Naive thymus-derived CD4-positive, alpha-beta T cell (primary cell): ENCODE data around the gene SLC1A7. TPM values are rescaled to one million over a fixed set of nuclear protein-coding genes. Genes with fewer than 3 reads are reported as not detected.
A peak's percentile ranks its signal among the peaks of the same experiment; 100 is the strongest.

Experiments
- ATAC-seq: fragments of 150-1000 bp; cut with Tn5 transposase; 2 replicates; pipeline ENCODE4 v1.10.0; 2021; ENCODE audit warnings: mild to moderate bottlenecking, moderate library complexity
- CTCF ChIA-PET: fragments of 350-600 bp; sonication (Branson Sonifier 250); formaldehyde crosslinking; loops from one replicate; lab custom pipeline; 2021; ENCODE audit warnings: antibody characterized with exemption; lab: Charles Lee
- POLR2A ChIA-PET: fragments of 350-600 bp; sonication (Branson Sonifier 250); formaldehyde crosslinking; loops from one replicate; lab custom pipeline; 2021; ENCODE audit warnings: antibody characterized with exemption, inconsistent platforms; lab: Charles Lee
- DNase-seq, 9 donors: peaks; one replicate each; pipeline versions ENCODE4 v3.0.0 to v3.0.0-alpha.2; 2020 to 2022; ENCODE audit warnings: mixed read lengths in 1 of 9
- H3K27ac ChIP-seq: one replicate; pipeline ENCODE4 v1.7.0; 2013; ENCODE audit warnings: mild to moderate bottlenecking, low read depth, low read length, moderate library complexity
- H3K27me3 ChIP-seq, 2 donors: one replicate each; pipeline ENCODE4 v1.7.0; 2013; ENCODE audit warnings: low read length in 2 of 2, mild to moderate bottlenecking in 2 of 2, moderate library complexity in 2 of 2; ENCODE audit not compliant: control insufficient read depth in 2 of 2, insufficient read depth in 2 of 2
- H3K36me3 ChIP-seq, 3 experiments: 1 replicate in 2 of 3; 2 replicates in 1 of 3; pipeline ENCODE4 v1.7.0; 2013; ENCODE audit warnings: low read length in 3 of 3, mild to moderate bottlenecking in 3 of 3, moderate library complexity in 1 of 3; ENCODE audit not compliant: insufficient read depth in 3 of 3, control insufficient read depth in 2 of 3
- H3K4me1 ChIP-seq, 2 donors: one replicate each; pipeline ENCODE4 v1.7.0; 2013; ENCODE audit warnings: low read length in 2 of 2, mild to moderate bottlenecking in 2 of 2, moderate library complexity in 1 of 2; ENCODE audit not compliant: control insufficient read depth in 2 of 2, insufficient read depth in 2 of 2
- H3K4me3 ChIP-seq: 2 replicates; pipeline ENCODE4 v1.7.0; 2013; ENCODE audit warnings: mild to moderate bottlenecking, low read length
- H3K9me3 ChIP-seq, 3 experiments: 1 replicate in 2 of 3; 2 replicates in 1 of 3; pipeline ENCODE4 v1.7.0; 2013; ENCODE audit warnings: low read length in 3 of 3; ENCODE audit not compliant: control insufficient read depth in 2 of 3
- H3K27ac Mint-ChIP-seq, 9 donors: one replicate each; pipeline ENCODE4 v1.8.0; 2020 to 2022; ENCODE audit warnings: mixed read lengths in 9 of 9, mild to moderate bottlenecking in 8 of 9, moderate library complexity in 5 of 9, inconsistent platforms in 2 of 9
- H3K27me3 Mint-ChIP-seq, 5 donors: one replicate each; pipeline ENCODE4 v1.8.0; 2021 to 2022; ENCODE audit warnings: mixed read lengths in 5 of 5, mild to moderate bottlenecking in 1 of 5
- H3K36me3 Mint-ChIP-seq, 5 donors: one replicate each; pipeline ENCODE4 v1.8.0; 2020 to 2022; ENCODE audit warnings: mixed read lengths in 5 of 5, mild to moderate bottlenecking in 3 of 5, inconsistent platforms in 1 of 5
- H3K4me1 Mint-ChIP-seq, 7 donors: one replicate each; pipeline ENCODE4 v1.8.0; 2020 to 2022; ENCODE audit warnings: mixed read lengths in 7 of 7, mild to moderate bottlenecking in 3 of 7, inconsistent platforms in 1 of 7
- H3K4me3 Mint-ChIP-seq, 10 donors: one replicate each; pipeline ENCODE4 v1.8.0; 2020 to 2022; ENCODE audit warnings: mild to moderate bottlenecking in 10 of 10, mixed read lengths in 10 of 10, moderate library complexity in 6 of 10, inconsistent platforms in 2 of 10
- H3K9me3 Mint-ChIP-seq, 11 donors: one replicate each; pipeline ENCODE4 v1.8.0; 2020 to 2022; ENCODE audit warnings: mixed read lengths in 11 of 11, mild to moderate bottlenecking in 4 of 11, inconsistent platforms in 1 of 11, moderate library complexity in 1 of 11
- intact Hi-C, 2 donors: fragments of 100-400 bp; cut with micrococcal nuclease; formaldehyde crosslinking; loops; one replicate each; pipeline ENCODE4 v1.15.1; 2023
- polyA plus RNA-seq, 2 donors: library from polyadenylated mRNA; unstranded; fragments of 300-500 nt; fragmentation: Illumina TruSeq; gene quantifications; one replicate each; pipeline ENCODE4 v1.2.3, GENCODE V29; 2021
- total RNA-seq, 6 experiments: library from RNA in 5 of 6; stranded (reverse) in 5 of 6; gene quantifications; 1 replicate in 5 of 6; 2 replicates in 1 of 6; pipeline ENCODE4 v1.2.3 and lab custom pipeline; 2021 to 2026

Gene SLC1A7
- total and polyA plus RNA-seq, 7 experiments from 2014 or later: 0.16 to 1.8 TPM; not detected in 5

DNA sequence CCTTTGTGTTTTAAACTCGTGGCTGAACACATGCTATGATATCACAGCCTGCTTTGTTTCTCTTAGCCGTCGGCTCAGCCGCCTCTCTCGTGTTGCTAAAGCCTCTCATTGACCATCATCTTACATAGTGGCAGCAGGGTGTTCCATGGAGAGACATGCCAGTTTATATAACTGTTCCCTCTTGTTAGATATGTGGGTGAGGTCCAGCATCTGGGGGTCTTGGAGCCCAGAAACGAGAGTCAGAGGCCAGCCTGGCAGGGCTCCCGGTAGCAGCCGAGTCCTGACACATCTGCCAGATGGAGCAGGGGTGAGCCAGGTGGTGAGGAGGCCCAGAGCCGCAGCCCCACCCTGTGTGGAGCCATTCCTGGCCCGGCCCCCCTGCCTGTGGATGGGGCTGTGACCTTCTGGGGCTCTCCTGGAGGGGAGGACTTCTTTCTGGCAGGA, 68.5 kb downstream of the SLC1A7 start:
- intact Hi-C loops: no loop called here
- H3K9me3 Mint-ChIP-seq: no peaks in the 10 kb centered on the region
- H3K4me3 Mint-ChIP-seq: no peak overlapping the region
- ATAC-seq: no peak
- H3K27ac Mint-ChIP-seq: no peak overlapping the region
- CTCF ChIA-PET: no interaction called here
- DNase-seq: no peak
- no peaks in the 10 kb centered on the region for H3K27me3 Mint-ChIP-seq
- Histone ChIP-seq H3K9me3 (no peaks in the 10 kb centered on the region), H3K36me3 (no peaks in the 10 kb centered on the region), H3K4me1 (no peaks in the 10 kb centered on the region), H3K4me3 (no peak overlapping the region), H3K27me3 (no peaks in the 10 kb centered on the region), H3K27ac (no peak overlapping the region)
- H3K4me1 Mint-ChIP-seq: no peaks in the 10 kb centered on the region
- H3K36me3 Mint-ChIP-seq: no peaks in the 10 kb centered on the region
- POLR2A ChIA-PET: no interaction called here

DNA sequence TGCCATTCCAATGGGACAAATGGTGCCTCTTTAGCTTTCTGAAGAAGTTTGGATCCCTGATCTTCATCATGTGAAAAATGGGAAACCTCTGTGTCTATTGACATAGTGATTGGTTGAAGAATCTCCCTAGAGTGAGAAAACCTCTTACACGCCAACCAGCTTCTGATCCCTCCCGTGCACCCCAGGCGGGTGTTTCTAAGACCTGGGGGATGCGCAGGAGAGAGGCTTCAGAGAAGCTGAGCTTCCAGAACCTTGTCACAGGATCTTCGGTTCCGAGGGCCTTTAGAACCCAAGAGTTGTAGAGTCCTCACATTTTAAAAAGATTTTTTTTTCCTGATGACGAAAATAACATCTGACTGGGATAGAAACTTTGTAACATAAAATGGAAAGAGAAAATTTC, 69.2 kb downstream of the SLC1A7 start:
- H3K4me1 ChIP-seq: no peaks in the 10 kb centered on the region
- H3K4me1 Mint-ChIP-seq: no peaks in the 10 kb centered on the region
- H3K36me3 ChIP-seq: no peaks in the 10 kb centered on the region
- no peak for ATAC-seq
- H3K4me3 Mint-ChIP-seq: no peak overlapping the region
- H3K27ac Mint-ChIP-seq: no peak overlapping the region
- H3K27me3 Mint-ChIP-seq: no peaks in the 10 kb centered on the region
- no peaks in the 10 kb centered on the region for H3K9me3 ChIP-seq
- CTCF ChIA-PET: no interaction called here
- intact Hi-C loops: no loop called here
- no peaks in the 10 kb centered on the region for H3K27me3 ChIP-seq
- H3K4me3 ChIP-seq: no peak overlapping the region
- no peaks in the 10 kb centered on the region for H3K36me3 Mint-ChIP-seq
- no peak for DNase-seq
- POLR2A ChIA-PET: no interaction called here
- no peaks in the 10 kb centered on the region for H3K9me3 Mint-ChIP-seq
- H3K27ac ChIP-seq: no peak overlapping the region

DNA sequence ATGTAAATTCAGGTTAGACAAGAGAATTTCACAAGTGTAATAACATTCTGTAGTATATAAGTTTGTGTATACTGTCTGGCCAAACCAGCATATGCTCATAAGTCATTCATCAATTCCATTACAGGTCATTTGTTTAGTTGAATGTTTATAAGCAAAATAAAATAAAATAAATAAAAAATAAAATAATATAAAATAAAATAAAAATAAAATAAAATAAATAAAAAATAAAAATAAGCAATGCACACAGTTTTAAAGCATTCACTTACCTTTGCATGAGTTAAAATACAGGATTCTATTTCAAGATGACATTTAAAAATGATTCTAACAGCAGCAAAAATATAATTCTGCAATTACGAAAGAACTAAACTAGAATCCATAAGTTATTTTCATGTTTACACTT, 70.5 kb downstream of the SLC1A7 start:
- ATAC-seq (no peak), DNase-seq (no peak)
- POLR2A ChIA-PET: no interaction called here
- CTCF ChIA-PET: no interaction called here
- Histone ChIP-seq H3K27me3 (no peaks in the 10 kb centered on the region), H3K4me3 (no peak overlapping the region), H3K9me3 (no peaks in the 10 kb centered on the region), H3K36me3 (no peaks in the 10 kb centered on the region), H3K4me1 (no peaks in the 10 kb centered on the region), H3K27ac (no peak overlapping the region)
- no peaks in the 10 kb centered on the region for H3K27me3 Mint-ChIP-seq
- no peak overlapping the region for H3K4me3 Mint-ChIP-seq
- H3K36me3 Mint-ChIP-seq: no peaks in the 10 kb centered on the region
- H3K9me3 Mint-ChIP-seq: no peaks in the 10 kb centered on the region
- H3K4me1 Mint-ChIP-seq: no peaks in the 10 kb centered on the region
- H3K27ac Mint-ChIP-seq: peak overlapping the region in 1 of 9 donors; percentile 68
- intact Hi-C loops: no loop called here

DNA sequence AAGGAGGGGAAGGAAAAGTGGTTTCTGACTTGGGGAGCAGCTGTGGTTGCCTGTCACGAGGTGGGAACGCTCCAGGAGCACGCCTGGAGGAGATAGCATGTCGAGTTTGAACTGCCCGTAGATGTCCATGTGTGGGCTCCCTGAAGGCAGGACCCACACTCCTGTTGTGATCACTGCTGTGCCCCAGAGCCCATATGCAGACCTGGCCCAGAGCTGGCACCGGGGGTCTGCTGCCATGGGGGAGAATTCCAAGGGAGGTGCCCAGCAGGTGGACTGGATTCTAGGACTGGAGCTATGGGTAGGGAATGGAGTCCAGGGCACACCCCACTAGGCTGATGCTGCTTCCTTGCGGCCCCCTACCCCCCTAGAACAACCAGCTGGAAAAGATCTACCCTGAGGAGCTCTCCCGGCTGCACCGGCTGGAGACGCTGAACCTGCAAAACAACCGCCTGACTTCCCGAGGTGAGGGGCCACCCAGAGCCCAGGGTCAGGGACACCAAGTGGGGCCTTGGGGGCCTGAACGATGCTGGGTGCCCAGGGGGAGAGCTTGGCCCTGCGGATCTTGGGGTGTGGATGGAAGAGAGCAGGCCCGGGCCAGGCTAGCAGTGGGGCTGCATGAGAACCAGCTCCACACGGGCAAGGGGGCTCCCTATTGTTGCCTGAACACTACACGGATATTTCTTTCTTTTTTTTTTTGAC, 71.1 kb downstream of the SLC1A7 start:
- no peak overlapping the region for H3K4me3 Mint-ChIP-seq
- peak overlapping the region in 1 of 9 donors; percentile 68 for H3K27ac Mint-ChIP-seq
- POLR2A ChIA-PET: no interaction called here
- ATAC-seq: no peak
- H3K27ac ChIP-seq: no peak overlapping the region
- H3K27me3 ChIP-seq: no peaks in the 10 kb centered on the region
- H3K4me1 ChIP-seq: no peaks in the 10 kb centered on the region
- no peaks in the 10 kb centered on the region for H3K9me3 ChIP-seq
- no peak for DNase-seq
- intact Hi-C loops: no loop called here
- no peak overlapping the region for H3K4me3 ChIP-seq
- CTCF ChIA-PET: no interaction called here
- no peaks in the 10 kb centered on the region for H3K36me3 Mint-ChIP-seq
- H3K9me3 Mint-ChIP-seq: no peaks in the 10 kb centered on the region
- peaks cover 0 to 3% (median 0%) of the 10 kb centered on the region in 5 donors for H3K27me3 Mint-ChIP-seq
- H3K4me1 Mint-ChIP-seq: no peaks in the 10 kb centered on the region
- no peaks in the 10 kb centered on the region for H3K36me3 ChIP-seq

DNA sequence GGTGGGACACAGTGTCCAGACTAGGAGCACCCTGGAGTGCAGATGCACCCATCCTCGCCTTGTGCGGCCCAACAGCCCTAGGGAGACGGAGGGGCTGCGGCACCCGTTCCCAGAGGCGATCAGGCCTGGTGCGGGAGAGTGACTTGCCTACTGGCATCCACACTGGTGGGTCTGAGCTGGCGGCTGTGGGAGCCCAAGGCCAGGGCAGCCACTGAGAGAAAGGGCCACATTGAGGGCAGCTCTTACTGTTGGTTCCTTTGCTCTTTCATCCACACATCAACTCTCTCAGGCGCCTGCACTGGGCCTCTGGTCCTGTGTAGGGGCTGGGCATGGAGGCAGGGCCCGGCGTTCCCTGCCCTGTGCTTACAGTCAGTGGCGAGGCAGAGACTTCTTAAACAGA, 71.8 kb downstream of the SLC1A7 start:
- H3K4me1 ChIP-seq: no peaks in the 10 kb centered on the region
- H3K36me3 ChIP-seq: no peaks in the 10 kb centered on the region
- H3K36me3 Mint-ChIP-seq: no peaks in the 10 kb centered on the region
- intact Hi-C loops: no loop called here
- H3K27me3 Mint-ChIP-seq: peaks cover under 1 to 7% (median 2%) of the 10 kb centered on the region in 5 donors
- H3K27me3 ChIP-seq: no peaks in the 10 kb centered on the region
- H3K9me3 Mint-ChIP-seq: no peaks in the 10 kb centered on the region
- CTCF ChIA-PET: no interaction called here
- H3K27ac ChIP-seq: no peak overlapping the region
- H3K27ac Mint-ChIP-seq: no peak overlapping the region
- H3K4me1 Mint-ChIP-seq: no peaks in the 10 kb centered on the region
- no peak overlapping the region for H3K4me3 ChIP-seq
- no peak overlapping the region for H3K4me3 Mint-ChIP-seq
- H3K9me3 ChIP-seq: no peaks in the 10 kb centered on the region
- DNase-seq: peak in 1 of 9 donors; percentile 5
- POLR2A ChIA-PET: no interaction called here
- ATAC-seq: no peak

DNA sequence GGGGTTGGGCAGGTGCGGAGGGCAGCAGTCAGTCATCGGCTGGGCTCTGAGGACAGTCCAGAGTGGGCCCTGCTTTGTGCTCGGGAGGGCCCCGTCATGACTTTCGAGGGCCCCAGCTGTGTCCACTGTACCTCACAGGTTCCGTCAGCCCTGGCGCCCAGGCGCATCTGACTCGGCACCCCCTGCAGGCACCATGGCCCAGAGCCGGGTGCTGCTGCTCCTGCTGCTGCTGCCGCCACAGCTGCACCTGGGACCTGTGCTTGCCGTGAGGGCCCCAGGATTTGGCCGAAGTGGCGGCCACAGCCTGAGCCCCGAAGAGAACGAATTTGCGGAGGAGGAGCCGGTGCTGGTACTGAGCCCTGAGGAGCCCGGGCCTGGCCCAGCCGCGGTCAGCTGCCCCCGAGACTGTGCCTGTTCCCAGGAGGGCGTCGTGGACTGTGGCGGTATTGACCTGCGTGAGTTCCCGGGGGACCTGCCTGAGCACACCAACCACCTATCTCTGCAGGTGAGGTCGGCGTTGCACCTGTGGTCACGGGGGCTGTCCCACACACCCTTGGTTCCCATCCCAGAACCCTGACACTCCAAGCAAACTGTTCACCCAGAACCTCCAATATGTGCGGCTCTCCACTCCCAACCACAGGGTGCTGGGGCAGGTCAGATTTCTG, 72.6 kb downstream of the SLC1A7 start:
- no peak overlapping the region for H3K27ac ChIP-seq
- H3K4me1 ChIP-seq: no peaks in the 10 kb centered on the region
- POLR2A ChIA-PET: no interaction called here
- H3K4me1 Mint-ChIP-seq: peaks cover 0 to 2% (median 0%) of the 10 kb centered on the region in 7 donors
- no peaks in the 10 kb centered on the region for H3K9me3 Mint-ChIP-seq
- H3K27ac Mint-ChIP-seq: no peak overlapping the region
- H3K27me3 Mint-ChIP-seq: peaks cover 7 to 13% (median 10%) of the 10 kb centered on the region in 5 donors
- H3K36me3 ChIP-seq: no peaks in the 10 kb centered on the region
- H3K4me3 ChIP-seq: no peak overlapping the region
- H3K4me3 Mint-ChIP-seq: no peak overlapping the region
- DNase-seq (peak in 1 of 9 donors; percentile 3), ATAC-seq (no peak)
- no peaks in the 10 kb centered on the region for H3K27me3 ChIP-seq
- CTCF ChIA-PET: no interaction called here
- intact Hi-C loops: no loop called here
- H3K9me3 ChIP-seq: no peaks in the 10 kb centered on the region
- H3K36me3 Mint-ChIP-seq: no peaks in the 10 kb centered on the region

DNA sequence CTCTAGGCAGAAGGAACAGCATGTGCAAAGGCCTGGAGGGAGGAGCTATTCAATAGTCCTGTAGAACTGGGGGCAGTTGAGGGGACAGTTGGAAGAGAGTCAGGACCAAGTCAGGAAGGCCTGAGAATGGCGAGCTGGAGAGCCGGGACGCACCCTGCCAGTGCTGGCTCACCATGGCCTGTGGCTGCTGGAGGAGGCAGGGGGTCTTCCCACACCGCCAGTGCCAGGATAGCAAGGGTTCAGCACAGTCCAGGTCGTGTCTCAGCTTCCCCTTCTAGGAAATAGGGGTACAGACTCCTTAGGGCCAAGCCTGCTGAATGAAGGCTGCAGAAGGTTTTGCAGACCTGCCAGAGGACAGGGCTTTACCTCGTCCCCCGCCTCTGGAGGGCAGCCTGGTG, 73.2 kb downstream of the SLC1A7 start:
- Histone ChIP-seq H3K36me3 (no peaks in the 10 kb centered on the region), H3K27me3 (no peaks in the 10 kb centered on the region), H3K4me1 (no peaks in the 10 kb centered on the region), H3K4me3 (no peak overlapping the region), H3K9me3 (no peaks in the 10 kb centered on the region), H3K27ac (no peak overlapping the region)
- DNase-seq (peak in 1 of 9 donors; percentile 4), ATAC-seq (no peak)
- Mint-ChIP-seq H3K4me1 (peaks cover 0 to 2% (median 0%) of the 10 kb centered on the region in 7 donors), H3K27me3 (peaks cover 7 to 17% (median 13%) of the 10 kb centered on the region in 5 donors), H3K27ac (no peak overlapping the region), H3K4me3 (no peak overlapping the region), H3K9me3 (no peaks in the 10 kb centered on the region), H3K36me3 (no peaks in the 10 kb centered on the region)
- ChIA-PET POLR2A (no interaction called here), CTCF (no interaction called here)
- intact Hi-C loops: no loop called here
